Esophagus squamous epithelium (tissue), 5 donors: Measurements from ENCODE around the gene POLR2E. TPM values are rescaled to one million over a fixed set of nuclear protein-coding genes. Genes with fewer than 3 reads are reported as not detected.

Source experiments
- DNase-seq: peaks from one replicate; lab custom pipeline; 2025; lab: John Stamatoyannopoulos, UW
- H3K27ac ChIP-seq, 4 donors: fragments of 200-600 bp; sonication (generic); one replicate each; pipeline ENCODE4 v1.5.1; 2016 to 2019; ENCODE audit warnings: mild to moderate bottlenecking in 1 of 4
- H3K27me3 ChIP-seq, 4 donors: fragments of 200-600 bp; sonication (generic); 1 replicate in 3 of 4; 2 replicates in 1 of 4; pipeline versions ENCODE4 v1.5.1 to v1.6.0; 2017 to 2021; ENCODE audit warnings: antibody characterized with exemption in 1 of 4
- H3K36me3 ChIP-seq, 3 donors: fragments of 200-600 bp; sonication (generic); one replicate each; pipeline ENCODE4 v1.5.1; 2016 to 2019
- H3K4me1 ChIP-seq, 3 donors: fragments of 200-600 bp; sonication (generic); one replicate each; pipeline ENCODE4 v1.5.1; 2017 to 2019
- H3K4me3 ChIP-seq, 4 donors: fragments of 200-600 bp; sonication (generic); 1 replicate in 3 of 4; 2 replicates in 1 of 4; pipeline ENCODE4 v1.5.1; 2016 to 2019; ENCODE audit warnings: mild to moderate bottlenecking in 2 of 4, moderate library complexity in 1 of 4
- H3K9me3 ChIP-seq, 3 donors: fragments of 200-600 bp; sonication (generic); one replicate each; pipeline ENCODE4 v1.5.1; 2016 to 2019
- CTCF ChIP-seq, 6 experiments: fragments of 450-650 bp in 4 of 6; fragments of 200-600 bp in 2 of 6; sonication (generic) in 2 of 6; IDR thresholded peaks; one replicate each; pipeline ENCODE4 v1.5.1; 2016 to 2019; ENCODE audit warnings: antibody characterized with exemption in 6 of 6, mild to moderate bottlenecking in 4 of 6, moderate library complexity in 4 of 6
- POLR2A ChIP-seq, 4 donors: fragments of 450-650 bp; IDR thresholded peaks; one replicate each; pipeline ENCODE4 v1.6.1; 2017; ENCODE audit warnings: antibody characterized with exemption in 4 of 4, mild to moderate bottlenecking in 4 of 4, moderate library complexity in 3 of 4
- WGBS, 2 donors: methylation state at CpG; one replicate each; pipeline ENCODE4 v1.1.5; 2018; 5-methylcytosine and 5-hydroxymethylcytosine counted together
- intact Hi-C: fragments of 100-400 bp; cut with DNase I; formaldehyde crosslinking; loops from one replicate; pipeline ENCODE4 v1.15.0; 2022
- total RNA-seq, 4 donors: library from RNA; depleted of rRNA; stranded (reverse); fragments of >200 nt; gene quantifications; one replicate each; pipeline ENCODE4 v1.1.0, GENCODE V29; 2016
- donor health status: DM: yes; HTN: yes; CAD: no.

Gene POLR2E
- total RNA-seq, 4 donors from 2014 or later: 113 to 198 (median 166) TPM

- H3K4me3 ChIP-seq: no peak overlapping the region
- no peak overlapping the region for H3K27ac ChIP-seq
- intact Hi-C loops: no loop called here
- H3K4me1 ChIP-seq: peaks cover 12 to 16% (median 15%) of the 10 kb centered on the region in 3 donors
- DNase-seq: no peak
- peaks cover 0 to 5% (median 0%) of the 10 kb centered on the region in 3 donors for H3K36me3 ChIP-seq
- no peak for TF ChIP-seq CTCF (IDR thresholded peaks at IDR 0.05)
- TF ChIP-seq POLR2A (IDR thresholded peaks at IDR 0.05): no peak
- WGBS, 2 donors: 83 to 87% methylated on average over 8 to 10 of the region's 31 CpGs
- H3K9me3 ChIP-seq: peaks cover 0 to 6% (median 0%) of the 10 kb centered on the region in 3 donors
- no peaks in the 10 kb centered on the region for H3K27me3 ChIP-seq
These were observed 44.0 kb downstream of the POLR2E start for GRCh38 chr19:1050989-1051788.

- H3K9me3 ChIP-seq: no peaks in the 10 kb centered on the region
- H3K4me1 ChIP-seq: peaks cover 12 to 16% (median 15%) of the 10 kb centered on the region in 3 donors
- intact Hi-C loops: no loop called here
- H3K27me3 ChIP-seq: no peaks in the 10 kb centered on the region
- H3K27ac ChIP-seq: no peak overlapping the region
- no peak for DNase-seq
- WGBS, 2 donors: 57% methylated on average over 1 of the region's 11 CpGs; no CpG with 5 or more reads in 1 of the 2 donors
- H3K36me3 ChIP-seq: no peaks in the 10 kb centered on the region
- TF ChIP-seq CTCF (IDR thresholded peaks at IDR 0.05): no peak
- TF ChIP-seq POLR2A (IDR thresholded peaks at IDR 0.05): no peak
- H3K4me3 ChIP-seq: no peak overlapping the region
These were observed 45.4 kb downstream of the POLR2E start for GRCh38 chr19:1049800-1050199.

GRCh38 chr19:1049106-1049505 is 46.1 kb downstream of the POLR2E start:
- Histone ChIP-seq H3K9me3 (no peaks in the 10 kb centered on the region), H3K27ac (no peak overlapping the region), H3K27me3 (no peaks in the 10 kb centered on the region), H3K36me3 (no peaks in the 10 kb centered on the region), H3K4me3 (no peak overlapping the region), H3K4me1 (peaks cover 12 to 16% (median 15%) of the 10 kb centered on the region in 3 donors)
- 80 to 100% methylated on average over 4 to 6 of the region's 17 CpGs for WGBS, 2 donors
- TF ChIP-seq CTCF (IDR thresholded peaks at IDR 0.05) (no peak), POLR2A (IDR thresholded peaks at IDR 0.05) (no peak)
- no peak for DNase-seq
- intact Hi-C loops: no loop called here

GRCh38 chr19:1047696-1048147 is 47.5 kb downstream of the POLR2E start:
- Histone ChIP-seq H3K27me3 (peaks cover 0 to 2% (median 0%) of the 10 kb centered on the region in 4 donors), H3K4me1 (peaks cover 16 to 24% (median 20%) of the 10 kb centered on the region in 3 donors), H3K4me3 (no peak overlapping the region), H3K27ac (peak overlapping the region in 2 of 4 donors; percentile 32 to 81), H3K9me3 (no peaks in the 10 kb centered on the region), H3K36me3 (no peaks in the 10 kb centered on the region)
- intact Hi-C loops: no loop called here
- DNase-seq: no peak
- TF ChIP-seq CTCF (IDR thresholded peaks at IDR 0.05) (no peak), POLR2A (IDR thresholded peaks at IDR 0.05) (no peak)
- 88% methylated on average over 7 of the region's 20 CpGs; no CpG with 5 or more reads in 1 of the 2 donors for WGBS, 2 donors
